Measurements from ENCODE around the gene TOX2.

The TOX2 gene

DNA sequence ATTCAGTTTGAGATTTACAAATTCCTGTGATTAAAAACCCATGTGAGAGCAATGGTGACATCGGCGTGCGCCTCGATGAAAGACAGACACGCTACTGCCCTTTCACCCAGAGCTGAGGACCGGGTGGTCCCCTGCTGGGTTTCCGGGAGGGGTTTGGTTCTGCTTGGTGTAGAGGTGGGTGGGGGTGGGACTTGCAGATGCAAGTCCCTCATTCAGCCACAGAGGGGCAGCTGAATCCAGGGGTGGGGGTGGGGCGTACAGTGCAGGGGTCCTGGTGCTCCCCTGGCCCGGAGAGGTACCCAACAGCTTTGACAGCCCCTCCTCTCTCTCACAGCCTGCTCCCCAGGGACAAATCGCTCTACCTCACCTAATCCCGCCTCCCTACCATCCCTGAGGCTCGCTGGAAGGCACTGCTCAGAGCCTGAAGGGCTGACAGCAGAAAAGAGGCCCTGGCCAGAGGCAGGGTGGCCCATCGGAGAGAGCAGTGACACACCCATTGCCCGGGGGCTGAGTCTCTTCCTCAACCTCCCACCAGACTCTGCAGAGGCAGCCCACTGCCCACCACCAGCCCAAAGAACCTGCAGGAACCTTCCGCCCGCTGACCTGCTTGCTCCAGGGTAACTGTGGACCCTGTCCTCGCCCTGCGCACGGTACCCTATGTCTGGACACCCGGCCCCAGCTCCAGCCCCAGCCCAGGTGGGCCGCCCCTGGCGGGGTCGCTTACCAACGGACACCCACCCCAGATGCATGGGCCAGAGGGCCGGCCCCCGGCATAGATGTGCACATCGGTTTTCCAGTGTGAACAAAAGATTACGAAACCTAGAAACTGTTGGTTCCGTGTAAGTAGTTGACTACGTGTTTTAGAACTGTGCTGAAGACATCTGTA is 153.9 kb downstream of the TOX2 start:
- DNase-seq = no peak

DNA sequence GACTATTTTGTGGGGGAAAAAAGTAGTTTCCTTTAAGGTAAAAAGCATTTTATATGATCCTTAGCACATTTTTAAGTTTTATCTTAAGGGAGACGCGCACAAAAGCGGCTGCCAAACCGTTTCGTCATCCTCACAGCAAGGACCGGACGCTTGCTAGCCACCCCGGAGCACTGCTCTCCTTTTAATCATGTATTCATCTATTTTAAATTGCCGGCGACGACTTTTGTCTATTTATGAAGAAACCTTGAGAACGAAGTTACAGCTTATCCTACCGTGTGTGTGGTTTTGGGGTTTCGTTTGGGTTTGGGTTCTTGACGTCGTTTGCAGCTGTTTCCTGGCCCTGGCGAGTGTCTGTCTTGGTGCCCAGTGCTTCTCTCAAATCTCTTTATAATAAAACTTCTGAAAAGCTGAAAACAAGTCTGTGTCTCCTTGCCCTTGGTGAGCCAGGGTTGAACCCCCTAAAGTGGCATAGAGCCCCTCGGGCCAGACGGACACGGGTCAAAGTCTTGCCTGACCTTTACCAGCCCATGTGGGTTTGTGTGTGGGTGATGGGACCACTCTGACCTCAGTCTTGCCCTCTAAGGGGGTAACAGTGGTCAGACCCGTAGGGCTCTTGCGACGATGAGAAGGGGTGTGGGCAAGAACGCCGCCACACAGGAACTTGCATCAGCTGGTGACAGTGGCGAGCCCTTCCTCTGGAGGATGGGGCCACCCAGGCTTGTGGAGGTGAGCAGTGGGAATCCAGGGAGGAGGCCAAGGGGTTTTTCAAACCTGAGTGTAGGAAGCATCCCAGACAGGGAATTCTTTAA is 154.8 kb downstream of the TOX2 start:
- DNase-seq = peak; percentile 27

DNA sequence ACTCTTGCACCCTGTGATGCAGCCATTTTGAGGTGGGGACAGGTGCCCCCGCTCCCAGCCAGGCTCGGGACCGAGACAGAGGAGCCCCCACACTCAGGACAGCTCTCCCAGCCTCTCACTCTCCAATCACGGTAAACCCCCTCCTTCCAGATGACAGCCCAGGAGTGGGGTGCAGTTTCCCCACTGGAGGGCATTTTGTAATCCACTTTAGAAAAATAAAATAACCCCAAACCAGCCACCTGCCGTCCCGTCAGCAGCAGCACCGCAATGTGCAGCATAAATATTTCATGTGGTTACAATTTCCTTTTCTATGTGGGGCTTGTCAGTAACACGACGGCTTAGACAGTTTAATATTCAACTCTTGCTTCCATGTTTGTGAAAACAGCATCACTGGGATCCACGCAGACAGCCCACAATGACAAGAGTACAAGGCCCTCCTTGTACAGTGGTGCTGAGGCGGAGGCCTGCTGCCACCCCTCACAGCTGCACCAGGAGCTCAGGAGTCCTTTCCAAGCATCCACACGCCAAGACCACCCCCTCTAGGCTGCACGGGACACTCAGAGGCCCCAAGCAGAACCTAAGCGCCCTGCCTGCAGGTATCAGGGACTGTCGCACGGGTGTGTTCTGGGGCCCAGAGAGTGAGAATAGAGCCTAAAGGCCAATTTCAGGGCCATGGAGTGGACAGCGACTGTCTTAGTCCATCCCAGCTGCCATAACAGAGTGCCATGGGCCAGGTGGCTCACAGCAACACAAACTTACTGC is 155.7 kb downstream of the TOX2 start:
- no peak for DNase-seq

DNA sequence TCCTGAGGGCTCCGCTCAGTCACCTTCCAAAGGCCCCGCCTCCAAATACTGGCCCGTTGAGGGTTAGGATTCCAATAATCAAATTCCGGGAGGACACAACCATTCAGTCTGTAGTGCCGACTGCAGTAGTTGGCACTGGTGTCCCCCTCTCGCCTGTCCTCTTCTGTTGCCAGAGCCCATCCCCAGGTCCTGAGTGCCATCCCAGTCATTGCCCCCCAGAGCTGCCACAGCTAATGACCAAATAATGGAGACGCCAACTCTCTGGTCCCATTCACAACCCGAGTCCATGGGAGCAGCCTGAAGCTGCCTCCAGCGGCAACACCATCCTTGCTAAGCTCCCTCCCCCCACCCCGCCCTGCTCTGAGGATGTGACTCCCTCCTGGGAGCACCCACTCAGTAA is 156.4 kb downstream of the TOX2 start:
- no peak for DNase-seq

DNA sequence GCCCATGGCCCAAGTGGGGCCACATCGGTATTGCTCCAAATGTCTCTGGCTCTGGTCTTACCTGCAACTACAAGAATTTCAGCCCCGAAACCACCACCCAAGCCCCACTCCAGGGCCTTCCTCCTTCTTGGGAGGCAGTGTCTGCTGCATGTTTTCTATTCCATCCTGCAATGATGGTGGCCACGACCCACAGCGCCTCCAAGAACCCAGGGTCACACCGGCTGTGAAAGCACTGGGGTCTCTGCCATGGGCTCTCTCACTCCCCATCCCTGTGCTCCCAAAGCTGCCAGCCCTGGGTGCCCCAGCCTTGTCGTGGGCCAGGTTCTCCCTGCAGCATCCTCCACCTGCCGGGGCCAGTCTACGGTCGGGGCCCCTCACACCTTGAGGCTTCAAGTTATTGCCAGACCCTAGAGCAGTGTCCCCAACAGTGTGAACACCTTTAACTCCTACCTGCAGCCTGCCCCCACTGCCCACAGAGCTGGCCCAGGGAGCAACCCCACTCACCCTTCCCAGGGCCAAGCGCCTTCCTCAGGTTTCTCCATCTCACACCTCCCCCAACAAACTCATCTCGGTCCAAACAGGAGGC is 157.0 kb downstream of the TOX2 start:
- no peak for DNase-seq

DNA sequence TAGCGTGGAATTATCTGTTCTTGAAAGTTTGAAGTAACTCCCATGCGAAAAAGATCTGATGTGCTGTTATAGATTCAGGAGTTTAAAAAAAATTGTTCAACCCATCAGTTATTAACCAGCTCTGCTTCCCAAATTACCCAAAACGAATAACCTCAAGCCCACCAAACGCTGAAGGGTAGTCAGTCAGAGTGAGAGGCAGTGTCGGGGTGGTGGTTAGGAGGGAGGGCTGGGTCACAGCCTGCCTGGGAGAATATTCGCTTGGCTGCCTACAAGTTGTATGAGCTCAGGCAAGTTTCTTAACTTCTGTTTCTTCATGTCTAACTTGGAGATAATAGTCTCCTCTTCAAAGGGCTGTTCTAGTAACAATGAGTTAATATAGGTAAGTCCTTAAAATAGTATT is 157.7 kb downstream of the TOX2 start:
- DNase-seq = no peak

DNA sequence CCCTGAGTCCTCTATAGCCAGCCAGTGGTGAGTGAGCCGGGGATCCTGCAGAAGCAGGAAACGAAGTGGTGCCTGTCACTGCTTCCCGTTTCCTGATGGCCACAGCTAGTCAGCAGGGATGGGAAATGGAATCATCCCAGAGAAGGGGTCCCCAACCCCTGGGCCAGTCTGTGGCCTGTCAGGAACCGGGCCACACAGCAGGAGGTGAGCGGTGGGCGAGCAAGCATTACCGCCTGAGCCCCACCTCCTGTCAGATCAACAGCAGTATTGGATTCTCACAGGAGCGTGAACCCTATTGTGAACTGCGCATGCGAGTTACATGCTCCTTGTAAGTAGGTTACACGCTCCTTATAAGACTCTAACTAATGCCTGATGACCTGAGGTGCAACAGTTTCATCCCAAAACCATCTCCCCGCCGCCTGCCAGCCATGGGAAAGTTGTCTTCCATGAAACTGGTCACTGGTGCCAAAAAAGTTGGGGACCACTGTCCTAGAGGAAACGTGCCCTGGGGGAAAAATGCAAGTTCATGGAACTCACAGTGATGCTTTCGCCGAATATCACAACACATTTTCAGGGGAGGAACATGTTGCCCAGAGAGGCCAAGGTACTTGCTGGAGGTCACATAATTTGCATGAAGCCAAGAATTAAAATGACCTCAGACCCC is 158.5 kb downstream of the TOX2 start:
- no peak for DNase-seq

DNA sequence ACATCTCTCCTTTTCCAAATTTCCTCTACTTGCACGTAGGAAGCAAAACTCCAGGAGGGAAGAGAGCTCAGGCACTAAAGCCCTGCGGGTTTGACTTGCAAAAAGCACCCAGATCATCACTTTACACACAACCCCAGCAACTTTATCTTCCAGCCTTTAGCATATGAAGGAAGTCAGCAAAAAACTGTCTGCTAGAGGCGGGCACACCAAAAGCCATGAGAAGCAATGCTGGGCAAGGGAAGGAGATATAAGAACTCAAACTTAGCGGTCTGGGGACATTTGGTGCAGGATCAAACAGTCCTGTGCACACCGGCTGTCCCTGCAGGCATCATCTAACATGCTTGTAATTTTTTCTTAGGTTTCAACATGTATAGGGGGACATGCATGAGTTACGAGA is 159.0 kb downstream of the TOX2 start:
- no peak for DNase-seq

DNA sequence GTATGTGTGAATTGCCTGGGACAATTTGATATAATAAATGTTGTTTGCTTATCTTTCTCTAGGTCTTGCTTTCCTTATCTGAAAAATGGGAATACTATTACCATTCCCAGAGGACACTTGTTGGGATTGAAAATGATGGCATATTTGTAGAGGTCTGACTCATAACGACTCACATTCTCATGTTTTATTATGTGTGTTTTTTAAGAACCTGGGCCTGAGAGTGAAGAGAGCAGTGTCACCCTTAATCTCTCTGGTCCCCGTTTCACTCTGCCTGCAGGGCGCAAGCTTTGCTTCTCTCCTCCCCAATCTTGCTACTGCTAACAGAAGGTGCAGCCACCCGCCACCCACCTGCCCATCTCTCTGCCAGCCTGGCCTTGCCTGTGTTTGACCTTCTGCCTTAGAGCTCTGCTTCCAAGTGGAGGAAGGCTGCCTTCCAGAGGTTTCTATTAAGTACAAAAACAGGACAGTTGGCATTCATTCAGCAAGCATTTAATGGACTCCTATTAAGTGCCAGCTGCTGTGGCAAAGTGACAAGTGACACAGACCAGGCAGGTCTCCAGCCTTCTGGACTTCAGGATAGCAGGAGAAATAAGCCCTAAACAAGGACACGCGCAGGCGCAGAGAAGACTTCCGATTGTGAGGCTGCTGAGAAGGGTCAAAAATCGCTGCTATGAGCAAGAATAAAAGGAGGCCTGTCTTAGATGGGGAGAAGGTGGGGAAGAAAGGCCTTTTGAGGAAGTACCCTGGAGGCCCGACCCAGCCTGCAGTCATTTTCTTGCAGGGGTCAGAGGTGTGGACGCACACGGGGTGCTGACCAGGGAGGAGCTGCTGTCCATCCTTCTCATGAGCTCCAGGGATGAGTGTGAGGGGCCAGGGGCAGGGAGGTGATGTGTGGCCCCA is 159.8 kb downstream of the TOX2 start:
- DNase-seq = no peak

DNA sequence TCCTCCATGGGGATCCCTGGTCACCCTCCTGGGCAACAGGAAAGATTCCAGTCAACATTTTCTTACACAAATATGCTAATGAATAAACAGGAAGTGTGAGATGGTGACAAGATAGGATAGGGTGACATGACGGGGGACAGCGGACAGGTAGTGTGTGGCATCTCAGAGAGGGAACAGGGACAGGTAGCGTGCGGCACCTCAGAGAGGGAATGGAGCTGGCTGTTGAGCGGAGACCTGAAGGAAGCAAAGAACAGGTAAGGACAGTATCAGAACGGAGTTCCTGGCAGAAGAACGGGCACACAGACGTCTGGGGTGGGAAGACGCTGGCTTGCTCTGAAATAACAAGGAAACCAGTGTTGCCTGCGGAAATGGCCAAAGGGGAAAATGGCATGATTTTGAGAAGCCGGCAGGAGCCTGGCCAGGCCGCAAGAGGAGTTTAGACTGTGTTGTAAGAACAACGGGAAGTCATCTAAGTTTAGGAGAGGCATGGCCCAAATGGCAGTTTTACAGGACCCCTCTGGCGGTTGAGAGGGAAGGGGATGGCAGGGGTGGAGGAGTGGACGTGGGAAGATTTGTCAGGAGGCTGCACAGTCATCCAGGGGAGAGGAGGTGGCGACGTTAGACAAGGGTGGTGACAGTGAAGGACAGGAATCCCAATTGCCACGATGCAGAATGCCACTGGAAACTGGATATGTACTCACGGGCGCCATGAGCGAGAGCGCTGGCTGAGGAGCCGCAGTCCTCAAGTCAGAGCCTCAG is 160.7 kb downstream of the TOX2 start:
- DNase-seq = no peak

DNA sequence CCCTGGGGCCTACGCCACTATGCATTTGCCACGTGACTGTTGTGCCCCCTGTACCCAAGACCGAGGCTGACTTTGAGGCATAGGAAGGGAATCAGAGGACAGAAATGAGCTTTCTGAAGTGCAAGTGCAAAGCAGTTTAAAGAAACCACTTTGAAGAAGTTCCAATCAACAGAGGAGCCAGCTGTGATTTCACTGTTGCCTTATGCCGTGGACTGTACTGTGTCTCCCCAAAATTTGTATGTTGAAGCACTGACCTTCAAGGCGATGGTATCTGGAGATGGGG is 161.2 kb downstream of the TOX2 start:
- DNase-seq = no peak

DNA sequence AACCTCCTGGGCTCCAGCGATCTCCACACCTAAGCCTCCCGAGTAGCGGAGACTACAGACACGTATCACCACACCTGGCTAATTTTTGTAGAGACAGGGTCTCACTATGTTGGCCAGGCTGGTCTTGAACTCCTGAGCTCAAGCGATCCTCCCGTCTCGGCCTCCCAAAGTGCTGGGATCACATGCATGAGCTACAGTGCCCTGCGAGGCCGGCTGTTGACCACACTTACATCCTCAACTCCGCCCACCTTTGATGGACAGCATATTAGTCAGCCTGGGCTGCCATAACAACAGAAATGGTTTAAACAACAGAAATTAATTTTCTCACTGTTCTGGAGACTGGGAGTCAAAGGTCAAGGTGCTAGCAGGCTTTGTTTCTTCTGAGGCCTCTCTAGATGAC is 164.6 kb downstream of the TOX2 start:
- no peak for DNase-seq

DNA sequence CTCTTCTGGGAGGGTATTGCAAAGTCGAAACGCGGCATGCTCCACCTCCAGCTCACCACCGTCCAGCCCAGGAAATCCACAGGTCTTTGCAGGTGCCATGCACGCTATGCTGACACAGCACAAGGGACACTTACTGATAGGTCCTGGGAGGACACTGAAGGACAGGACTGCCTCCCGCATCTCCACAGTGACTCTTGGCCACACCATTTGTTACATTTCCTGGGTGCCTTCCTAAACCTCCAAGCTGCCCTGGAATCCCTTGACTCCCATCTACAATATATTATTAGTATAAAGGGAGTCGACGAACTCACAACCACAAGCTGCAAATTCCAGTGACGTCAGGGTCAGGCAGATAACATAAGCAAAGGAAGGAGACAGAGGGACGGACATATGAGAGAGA is 165.4 kb downstream of the TOX2 start:
- no peak for DNase-seq

DNA sequence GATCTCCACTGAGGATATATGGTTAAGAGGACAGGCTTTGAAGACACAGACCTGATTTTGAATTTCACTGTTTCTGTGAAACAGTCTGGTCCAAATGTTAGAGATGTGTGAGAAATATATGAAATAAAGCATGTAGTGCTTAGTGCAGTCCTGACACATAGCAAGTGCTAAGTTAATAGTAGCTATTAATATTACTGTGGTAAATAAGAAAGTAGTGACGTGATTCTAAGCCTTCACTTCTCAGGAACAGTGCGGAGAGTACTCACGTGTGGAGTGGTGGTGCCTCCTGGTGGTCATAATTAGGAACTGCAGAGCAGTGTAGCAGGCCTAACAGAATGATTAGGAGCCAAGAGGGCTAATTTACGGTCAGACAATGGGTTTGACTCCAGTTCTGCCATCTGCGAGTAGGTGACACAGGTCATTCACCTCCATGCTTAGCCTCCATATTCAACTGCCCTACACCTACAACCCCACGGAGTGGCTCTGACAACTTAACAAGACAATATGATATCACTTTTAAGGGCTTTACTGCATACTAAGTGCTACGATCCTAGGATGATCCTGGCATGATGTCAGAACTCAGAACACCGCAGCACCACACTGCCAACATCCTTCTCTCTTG is 166.1 kb downstream of the TOX2 start:
- peak; percentile 67 for DNase-seq

DNA sequence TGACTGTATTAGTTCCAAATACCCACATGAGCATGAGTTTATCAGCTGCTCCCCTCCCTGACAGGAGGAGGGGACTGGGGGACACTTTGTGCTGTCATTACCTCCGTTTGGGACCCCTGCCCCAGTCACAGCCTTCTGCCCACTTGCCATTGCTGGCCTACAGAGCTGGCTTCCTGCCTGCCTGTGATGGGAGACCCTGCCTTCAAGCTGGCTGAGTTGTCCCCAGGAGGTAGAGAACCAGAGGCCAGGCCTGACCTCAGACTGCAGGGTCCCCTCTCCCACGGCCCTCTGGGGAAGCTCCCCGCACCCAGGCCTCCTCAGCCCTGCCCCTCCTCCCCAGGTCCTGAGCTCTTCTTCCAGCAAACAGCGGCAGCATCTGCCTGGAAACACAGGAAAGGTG is 166.8 kb downstream of the TOX2 start:
- no peak for DNase-seq

DNA sequence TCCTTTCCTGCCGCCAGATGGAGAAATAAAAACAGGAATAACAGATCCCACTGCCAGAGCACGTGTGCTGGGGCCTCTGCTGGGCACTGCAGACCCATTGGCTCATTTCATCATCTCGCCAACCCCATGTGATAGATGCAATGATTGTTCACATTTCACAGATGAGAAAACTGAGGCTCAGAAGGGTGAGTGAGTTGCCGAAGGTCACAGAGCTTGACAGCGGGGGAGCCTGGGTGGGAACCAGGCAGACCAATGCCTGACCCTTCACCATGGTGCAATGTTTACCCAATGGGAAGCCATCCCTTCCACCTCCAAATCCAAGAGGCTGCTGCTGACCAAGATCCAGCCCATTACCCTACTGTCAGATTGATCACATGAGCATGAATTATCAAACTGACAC is 167.2 kb downstream of the TOX2 start:
- DNase-seq = no peak

DNA sequence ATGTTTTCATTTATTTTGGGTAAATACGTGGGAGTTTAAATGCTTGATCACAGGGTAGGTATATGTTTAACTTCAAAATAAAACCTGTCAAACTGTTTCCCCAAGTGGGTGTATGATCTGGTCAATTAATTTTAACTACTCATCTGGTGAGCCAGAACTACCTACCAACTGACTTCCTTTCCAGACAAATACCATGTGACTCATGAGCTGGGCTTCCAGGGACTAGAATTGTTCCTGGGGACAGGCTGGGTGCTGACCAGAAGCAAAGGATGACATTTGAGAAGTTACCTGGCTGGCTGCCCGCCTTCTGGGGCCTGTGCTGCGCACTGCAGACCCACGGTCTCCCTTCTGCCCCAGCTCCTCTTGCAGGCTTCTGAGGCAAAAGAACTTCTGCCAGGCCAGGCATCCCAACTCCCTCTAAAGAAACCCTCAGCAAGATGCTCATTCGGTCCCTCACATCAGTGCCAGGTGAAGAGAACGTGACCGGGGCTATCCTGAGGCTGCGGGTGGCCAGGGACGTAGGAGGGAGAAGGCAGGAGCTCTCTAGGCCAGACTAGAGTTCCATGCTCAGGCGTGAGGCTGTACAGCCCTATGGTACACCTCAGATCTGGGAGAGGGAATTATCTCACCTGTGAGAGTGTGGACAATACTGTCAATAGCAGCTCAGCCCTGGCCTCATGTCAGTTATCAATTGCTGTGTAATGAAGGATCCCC is 168.7 kb downstream of the TOX2 start:
- no peak for DNase-seq

DNA sequence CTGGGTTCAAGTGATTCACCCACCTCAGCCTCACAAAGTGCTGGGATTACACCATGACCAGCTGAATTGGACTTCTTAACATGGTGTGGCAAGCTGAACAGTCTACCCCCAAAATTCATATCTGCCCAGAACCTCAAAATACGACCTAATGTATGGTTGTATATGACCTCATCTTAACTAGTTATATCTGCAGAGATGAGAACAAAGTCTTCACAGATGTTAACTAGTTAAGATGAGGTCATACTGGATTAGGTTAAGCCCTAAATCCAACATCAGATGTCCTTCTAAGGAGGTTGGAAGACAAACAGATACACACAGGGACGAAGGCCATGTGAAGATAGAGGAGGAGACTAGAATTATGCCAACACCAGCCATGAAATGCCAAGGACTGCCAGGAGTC is 169.8 kb downstream of the TOX2 start:
- no peak for DNase-seq

DNA sequence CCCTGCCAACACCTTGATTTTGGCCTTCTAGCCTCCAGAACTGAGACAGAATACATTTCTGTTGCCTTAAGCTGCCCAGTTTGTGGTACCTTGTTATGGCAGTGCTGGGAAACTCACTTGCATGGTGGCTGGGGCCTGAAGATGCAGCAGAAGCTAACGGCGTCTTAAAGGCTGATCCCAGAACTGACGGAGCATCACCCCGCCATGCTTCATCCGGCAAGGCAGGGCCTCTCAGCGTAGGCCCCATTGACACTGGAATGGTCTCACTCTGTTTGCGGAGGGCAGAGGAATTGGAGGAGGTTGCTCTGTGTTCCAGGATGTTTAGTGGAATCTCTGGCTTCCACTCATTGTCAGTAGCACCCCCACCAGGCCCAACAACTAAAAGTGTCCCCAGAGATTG is 170.2 kb downstream of the TOX2 start:
- DNase-seq = no peak

All from stimulated activated CD4-positive, alpha-beta T cell treated with anti-CD3 and anti-CD28 coated beads, Interleukin-12 subunit alpha, Interleukin-12 subunit beta, amount 100 ng/mL, for 4 hours (primary cell).